HG03139 (cell line): ENCODE results near the gene SERPINB6.
"Not testable (repeated sequence)": the region's sequence is repeated elsewhere in the genome, so short reads cannot be mapped to it uniquely, and the experiment has no call there.

Experiments used
- ATAC-seq: cut with Tn5 transposase; IDR thresholded peaks from one replicate; pipeline ENCODE4 v1.9.1; 2021; ENCODE audit not compliant: unreplicated experiment

SERPINB6 gene

GRCh38 chr6:2977799-2978590, 6.6 kb upstream of the SERPINB6 start:
- no peak for ATAC-seq

- ATAC-seq: no peak
Observed at GRCh38 chr6:2977290-2977689, 5.9 kb upstream of the SERPINB6 start.

GRCh38 chr6:2976571-2977085, 5.3 kb upstream of the SERPINB6 start:
- ATAC-seq: no peak

GRCh38 chr6:2976060-2976459, 4.7 kb upstream of the SERPINB6 start:
- ATAC-seq: no peak

GRCh38 chr6:2973676-2974075, 2.3 kb upstream of the SERPINB6 start:
- no peak for ATAC-seq

GRCh38 chr6:2973180-2973579, 1.8 kb upstream of the SERPINB6 start:
- ATAC-seq: not testable (repeated sequence)

- ATAC-seq: not testable (repeated sequence)
Observed at GRCh38 chr6:2972685-2973084, 1.3 kb upstream of the SERPINB6 start.

GRCh38 chr6:2972219-2972487, 786 bp upstream of the SERPINB6 start:
- ATAC-seq: not testable (repeated sequence)

GRCh38 chr6:2970753-2971419, 481 bp downstream of the SERPINB6 start:
- ATAC-seq: no peak

- no peak for ATAC-seq
Observed at GRCh38 chr6:2970034-2970685, 1.2 kb downstream of the SERPINB6 start.

GRCh38 chr6:2969549-2969948, 1.8 kb downstream of the SERPINB6 start:
- no peak for ATAC-seq

GRCh38 chr6:2968600-2969135, 2.7 kb downstream of the SERPINB6 start:
- ATAC-seq: no peak

- ATAC-seq: no peak
Observed at GRCh38 chr6:2967936-2968335, 3.4 kb downstream of the SERPINB6 start.

GRCh38 chr6:2966347-2966746, 5.0 kb downstream of the SERPINB6 start:
- no peak for ATAC-seq

GRCh38 chr6:2964793-2965505, 6.4 kb downstream of the SERPINB6 start:
- no peak for ATAC-seq

- no peak for ATAC-seq
Observed at GRCh38 chr6:2963756-2964155, 7.6 kb downstream of the SERPINB6 start.

GRCh38 chr6:2962636-2963035, 8.7 kb downstream of the SERPINB6 start:
- ATAC-seq: no peak

- no peak for ATAC-seq
Observed at GRCh38 chr6:2962004-2962403, 9.4 kb downstream of the SERPINB6 start.

GRCh38 chr6:2961506-2961905, 9.9 kb downstream of the SERPINB6 start:
- ATAC-seq: no peak

GRCh38 chr6:2960935-2961334, 10.4 kb downstream of the SERPINB6 start:
- ATAC-seq: no peak
